Trophoblast cell (in vitro differentiated cells and primary cell): ENCODE results near the gene ITGA5.

ENCODE experiments used
- DNase-seq, 2 donors: peaks; one replicate each; pipeline ENCODE4 v3.0.0-alpha.2; 2016
- H2AFZ ChIP-seq: 2 replicates; pipeline ENCODE4 v1.6.1; 2013; ENCODE audit warnings: low read length, moderate library complexity, mild to moderate bottlenecking; ENCODE audit not compliant: insufficient read depth, poor library complexity
- H2AK5ac ChIP-seq: 2 replicates; pipeline ENCODE4 v1.6.1; 2013; ENCODE audit warnings: mild to moderate bottlenecking, low read length
- H2BK120ac ChIP-seq: 2 replicates; pipeline ENCODE4 v1.6.1; 2013; ENCODE audit warnings: low read length, mild to moderate bottlenecking, moderate library complexity; ENCODE audit not compliant: insufficient read depth, poor library complexity
- H2BK12ac ChIP-seq: 2 replicates; pipeline ENCODE4 v1.6.1; 2013; ENCODE audit warnings: mild to moderate bottlenecking, low read length, moderate library complexity
- H2BK5ac ChIP-seq: 2 replicates; pipeline ENCODE4 v1.6.1; 2013; ENCODE audit warnings: low read length, low read depth, moderate library complexity, mild to moderate bottlenecking; ENCODE audit not compliant: poor library complexity
- H3K14ac ChIP-seq: 2 replicates; pipeline ENCODE4 v1.6.1; 2013; ENCODE audit warnings: mild to moderate bottlenecking, low read length
- H3K18ac ChIP-seq: 2 replicates; pipeline ENCODE4 v1.6.1; 2013; ENCODE audit warnings: mild to moderate bottlenecking, low read length
- H3K23ac ChIP-seq: 2 replicates; pipeline ENCODE4 v1.6.1; 2013; ENCODE audit warnings: low read length
- H3K27ac ChIP-seq: 2 replicates; pipeline ENCODE4 v1.5.1; 2013; ENCODE audit warnings: low read depth, mild to moderate bottlenecking, inconsistent platforms, low read length, moderate library complexity
- H3K27me3 ChIP-seq: 2 replicates; pipeline ENCODE4 v1.6.1; 2013; ENCODE audit warnings: inconsistent platforms, mild to moderate bottlenecking, low read length, moderate library complexity; ENCODE audit not compliant: insufficient read depth
- H3K36me3 ChIP-seq, 2 experiments: 1 replicate in 1 of 2; 2 replicates in 1 of 2; pipeline ENCODE4 v1.6.1; 2013; ENCODE audit warnings: low read length in 2 of 2, mild to moderate bottlenecking in 2 of 2, moderate library complexity in 1 of 2; ENCODE audit not compliant: insufficient read depth in 2 of 2, control insufficient read depth in 1 of 2
- H3K4ac ChIP-seq: 2 replicates; pipeline ENCODE4 v1.6.1; 2013; ENCODE audit warnings: low read depth, mild to moderate bottlenecking, low read length, moderate library complexity
- H3K4me1 ChIP-seq, 2 experiments: 1 replicate in 1 of 2; 2 replicates in 1 of 2; pipeline ENCODE4 v1.6.1; 2013; ENCODE audit warnings: low read length in 2 of 2, mild to moderate bottlenecking in 2 of 2, moderate library complexity in 1 of 2; ENCODE audit not compliant: insufficient read depth in 2 of 2, control insufficient read depth in 1 of 2
- H3K4me2 ChIP-seq: 2 replicates; pipeline ENCODE4 v1.6.1; 2013; ENCODE audit warnings: inconsistent platforms, mild to moderate bottlenecking, low read length, moderate library complexity
- H3K4me3 ChIP-seq: 2 replicates; pipeline ENCODE4 v1.5.1; 2013; ENCODE audit warnings: mild to moderate bottlenecking, low read depth, low read length, inconsistent platforms
- H3K79me1 ChIP-seq: one replicate; pipeline ENCODE4 v1.6.1; 2013; ENCODE audit warnings: low read length
- H3K79me2 ChIP-seq: 2 replicates; pipeline ENCODE4 v1.6.1; 2013; ENCODE audit warnings: low read length, mild to moderate bottlenecking; ENCODE audit not compliant: control insufficient read depth, insufficient read depth, poor library complexity
- H3K9ac ChIP-seq: 2 replicates; pipeline ENCODE4 v1.6.1; 2013; ENCODE audit warnings: mild to moderate bottlenecking, low read length
- H3K9me3 ChIP-seq: 2 replicates; pipeline ENCODE4 v1.6.1; 2013; ENCODE audit warnings: low read depth, mild to moderate bottlenecking, control low read depth, inconsistent platforms, low read length; ENCODE audit not compliant: insufficient read depth
- H4K12ac ChIP-seq: 2 replicates; pipeline ENCODE4 v1.6.1; 2013; ENCODE audit warnings: low read depth, mild to moderate bottlenecking, low read length, moderate library complexity
- H4K8ac ChIP-seq: 2 replicates; pipeline ENCODE4 v1.6.1; 2013; ENCODE audit warnings: low read depth, mild to moderate bottlenecking, low read length, moderate library complexity
- H4K91ac ChIP-seq: one replicate; pipeline ENCODE4 v1.6.1; 2013; ENCODE audit warnings: low read depth, mild to moderate bottlenecking, low read length, moderate library complexity
- WGBS: extraction: QIAGEN DNeasy Blood & Tissue Kit; methylation state at CpG from one replicate; pipeline ENCODE4 v1.1.7; 2013; ENCODE audit warnings: missing lambda C conversion rate; ENCODE audit not compliant: insufficient read length, insufficient coverage; ENCODE audit errors: extremely low coverage; 5-methylcytosine and 5-hydroxymethylcytosine counted together

ITGA5 gene

DNA sequence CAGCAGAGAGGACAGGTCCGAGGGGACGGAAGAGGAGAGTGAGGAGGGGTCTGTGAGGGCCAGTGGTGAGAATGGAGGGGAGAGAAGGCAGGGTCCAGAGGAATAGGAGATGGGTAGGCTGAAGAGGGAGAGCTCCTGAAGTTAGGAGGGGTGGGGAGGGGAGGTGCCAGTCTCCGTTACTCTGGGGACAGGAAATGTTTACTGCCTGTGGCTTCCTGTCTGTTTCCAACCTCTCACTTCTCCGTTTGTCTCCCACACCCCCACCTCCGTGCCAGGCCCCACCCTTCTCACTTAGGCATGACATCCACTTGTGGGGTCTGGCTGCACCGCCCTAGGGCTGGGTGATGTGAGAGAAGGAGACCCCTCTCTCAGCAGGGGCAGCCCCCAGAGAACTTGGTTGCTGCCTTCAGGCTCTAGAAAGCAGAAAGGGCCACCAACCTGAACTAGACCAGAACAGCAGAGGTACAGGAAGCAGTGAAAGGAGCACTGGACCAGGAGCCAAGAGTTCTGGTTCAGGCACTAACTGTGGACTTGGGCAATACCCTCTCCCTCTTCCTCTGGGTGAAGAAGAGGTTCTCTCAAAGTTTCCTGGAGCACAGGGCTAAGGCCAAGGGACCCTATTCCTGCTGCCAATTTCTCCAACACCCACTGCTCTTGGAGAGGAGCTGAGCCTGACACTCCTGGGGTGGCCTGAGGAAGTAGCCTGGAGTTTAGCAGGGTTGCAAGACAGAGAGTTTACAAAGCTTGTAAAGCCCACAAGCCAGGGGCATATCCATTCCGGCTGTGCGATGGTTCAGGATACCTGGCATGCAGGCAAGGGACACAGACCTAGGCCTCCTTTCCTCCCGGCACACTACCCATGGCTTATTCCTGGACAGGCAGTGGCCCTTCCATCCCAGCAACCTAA, 5.5 kb downstream of the ITGA5 start:
- H3K4ac ChIP-seq, result no peak overlapping the region
- H3K79me2 ChIP-seq, result peaks cover 6% of the 10 kb centered on the region
- H3K27me3 ChIP-seq, result no peaks in the 10 kb centered on the region
- no peak for DNase-seq
- peak overlapping the region; percentile 0 for H3K18ac ChIP-seq
- no CpG with 5 or more reads among the region's 9 CpGs for WGBS
- H3K36me3 ChIP-seq, result peaks cover 19 to 21% of the 10 kb centered on the region in 2 experiments
- no peak overlapping the region for H3K27ac ChIP-seq
- peaks cover 9 to 17% of the 10 kb centered on the region in 2 experiments for H3K4me1 ChIP-seq
- H4K91ac ChIP-seq, result no peak overlapping the region
- H3K4me3 ChIP-seq, result no peak overlapping the region
- H2BK120ac ChIP-seq, result no peak overlapping the region
- H2BK12ac ChIP-seq, result no peak overlapping the region
- H2AFZ ChIP-seq, result no peak overlapping the region
- H3K9ac ChIP-seq, result no peak overlapping the region
- no peak overlapping the region for H4K8ac ChIP-seq
- H2BK5ac ChIP-seq, result no peak overlapping the region
- no peak overlapping the region for H2AK5ac ChIP-seq
- peaks cover 6% of the 10 kb centered on the region for H3K79me1 ChIP-seq
- peaks cover 2% of the 10 kb centered on the region for H3K9me3 ChIP-seq
- H3K4me2 ChIP-seq, result no peak overlapping the region
- no peak overlapping the region for H3K23ac ChIP-seq
- H3K14ac ChIP-seq, result no peak overlapping the region
- no peak overlapping the region for H4K12ac ChIP-seq

GRCh38 chr12:54412786-54413185, 6.3 kb downstream of the ITGA5 start:
- no CpG with 5 or more reads among the region's 3 CpGs for WGBS
- H3K18ac ChIP-seq, result no peak overlapping the region
- no peaks in the 10 kb centered on the region for H3K79me1 ChIP-seq
- no peak overlapping the region for H3K4me2 ChIP-seq
- no peak overlapping the region for H3K14ac ChIP-seq
- no peak overlapping the region for H2AK5ac ChIP-seq
- H2AFZ ChIP-seq, result no peak overlapping the region
- H4K91ac ChIP-seq, result no peak overlapping the region
- no peak overlapping the region for H4K12ac ChIP-seq
- H2BK120ac ChIP-seq, result no peak overlapping the region
- H3K79me2 ChIP-seq, result peaks cover 2% of the 10 kb centered on the region
- no peak overlapping the region for H4K8ac ChIP-seq
- peaks cover 4% of the 10 kb centered on the region for H3K9me3 ChIP-seq
- no peak overlapping the region for H2BK12ac ChIP-seq
- peaks cover 24 to 26% of the 10 kb centered on the region in 2 experiments for H3K36me3 ChIP-seq
- H3K27me3 ChIP-seq, result no peaks in the 10 kb centered on the region
- H3K4me1 ChIP-seq, result peaks cover 8 to 17% of the 10 kb centered on the region in 2 experiments
- H3K27ac ChIP-seq, result no peak overlapping the region
- no peak overlapping the region for H3K9ac ChIP-seq
- no peak overlapping the region for H3K23ac ChIP-seq
- DNase-seq, result no peak
- no peak overlapping the region for H2BK5ac ChIP-seq
- H3K4me3 ChIP-seq, result peak overlapping the region; percentile 20
- H3K4ac ChIP-seq, result no peak overlapping the region

- Histone ChIP-seq H3K23ac (no peak overlapping the region), H4K8ac (no peak overlapping the region), H2BK120ac (no peak overlapping the region), H3K9ac (no peak overlapping the region), H3K18ac (no peak overlapping the region), H3K9me3 (peaks cover 4% of the 10 kb centered on the region), H3K79me1 (no peaks in the 10 kb centered on the region), H3K27me3 (no peaks in the 10 kb centered on the region), H3K4me3 (no peak overlapping the region), H2BK12ac (no peak overlapping the region), H2AFZ (no peak overlapping the region), H3K27ac (no peak overlapping the region), H2AK5ac (no peak overlapping the region), H4K12ac (no peak overlapping the region), H3K4me1 (peaks cover 5 to 14% of the 10 kb centered on the region in 2 experiments), H3K4me2 (no peak overlapping the region), H3K14ac (no peak overlapping the region), H4K91ac (no peak overlapping the region), H3K36me3 (peaks cover 29 to 31% of the 10 kb centered on the region in 2 experiments), H3K79me2 (no peaks in the 10 kb centered on the region), H3K4ac (no peak overlapping the region), H2BK5ac (no peak overlapping the region)
- DNase-seq, result no peak
- WGBS, result no CpG with 5 or more reads among the region's 4 CpGs
These were observed 6.7 kb downstream of the ITGA5 start for GRCh38 chr12:54412348-54412747.

GRCh38 chr12:54411391-54412241, 7.5 kb downstream of the ITGA5 start:
- H3K9me3 ChIP-seq, result peaks cover 4% of the 10 kb centered on the region
- H3K4me1 ChIP-seq, result peaks cover 0 to 14% of the 10 kb centered on the region in 2 experiments
- H3K79me1 ChIP-seq, result no peaks in the 10 kb centered on the region
- no peak overlapping the region for H2BK12ac ChIP-seq
- no peak overlapping the region for H2AK5ac ChIP-seq
- H2AFZ ChIP-seq, result no peak overlapping the region
- H3K23ac ChIP-seq, result no peak overlapping the region
- H2BK120ac ChIP-seq, result no peak overlapping the region
- H3K4me3 ChIP-seq, result no peak overlapping the region
- H2BK5ac ChIP-seq, result no peak overlapping the region
- no peak overlapping the region for H3K9ac ChIP-seq
- no peak overlapping the region for H4K12ac ChIP-seq
- no peak overlapping the region for H3K27ac ChIP-seq
- H4K8ac ChIP-seq, result no peak overlapping the region
- peaks cover 30 to 33% of the 10 kb centered on the region in 2 experiments for H3K36me3 ChIP-seq
- no peak overlapping the region for H3K4ac ChIP-seq
- no CpG with 5 or more reads among the region's 10 CpGs for WGBS
- H3K79me2 ChIP-seq, result no peaks in the 10 kb centered on the region
- H3K27me3 ChIP-seq, result no peaks in the 10 kb centered on the region
- H4K91ac ChIP-seq, result no peak overlapping the region
- H3K18ac ChIP-seq, result peak overlapping the region; percentile 33
- no peak overlapping the region for H3K4me2 ChIP-seq
- no peak overlapping the region for H3K14ac ChIP-seq
- peak; percentile 92 to 95 for DNase-seq
